HG03460 (cell line): ENCODE measurements around the gene C2CD2.
"Not testable (repeated sequence)": the region's sequence is repeated elsewhere in the genome, so short reads cannot be mapped to it uniquely, and the experiment has no call there.

ENCODE experiments used
- ATAC-seq: cut with Tn5 transposase; IDR thresholded peaks from one replicate; pipeline ENCODE4 v1.9.1; 2021; ENCODE audit not compliant: unreplicated experiment

C2CD2 gene

GRCh38 chr21:41953831-41954653, at the start of gene C2CD2:
Gene C2CD2, minus strand, starts transcription at chr21:41954018. Its CDS starts 370 bp downstream, at chr21:41953648.
- ATAC-seq = no peak

GRCh38 chr21:42003051-42003461, 49.2 kb upstream of the C2CD2 start:
- ATAC-seq = no peak

GRCh38 chr21:42002421-42002958, 48.7 kb upstream of the C2CD2 start:
- ATAC-seq = peak; percentile 69

- ATAC-seq = no peak
These were observed 48.0 kb upstream of the C2CD2 start for GRCh38 chr21:42001781-42002180.

GRCh38 chr21:42000908-42001307, 47.1 kb upstream of the C2CD2 start:
- no peak for ATAC-seq

- ATAC-seq = no peak
These were observed 43.8 kb upstream of the C2CD2 start for GRCh38 chr21:41997657-41998056.

GRCh38 chr21:41995577-41995976, 41.8 kb upstream of the C2CD2 start:
- no peak for ATAC-seq

GRCh38 chr21:41994613-41995012, 40.8 kb upstream of the C2CD2 start:
- ATAC-seq = not testable (repeated sequence)

GRCh38 chr21:41993744-41994143, 39.9 kb upstream of the C2CD2 start:
- no peak for ATAC-seq

GRCh38 chr21:41992576-41992975, 38.8 kb upstream of the C2CD2 start:
- ATAC-seq = no peak

GRCh38 chr21:41991659-41992058, 37.8 kb upstream of the C2CD2 start:
- no peak for ATAC-seq

- no peak for ATAC-seq
These were observed 35.9 kb upstream of the C2CD2 start for GRCh38 chr21:41989698-41990097.

- ATAC-seq = no peak
These were observed 33.5 kb upstream of the C2CD2 start for GRCh38 chr21:41987310-41987709.

GRCh38 chr21:41985662-41986416, 32.0 kb upstream of the C2CD2 start:
- ATAC-seq = no peak

GRCh38 chr21:41983229-41983628, 29.4 kb upstream of the C2CD2 start:
- no peak for ATAC-seq

GRCh38 chr21:41980561-41980960, 26.7 kb upstream of the C2CD2 start:
- ATAC-seq = no peak

- no peak for ATAC-seq
These were observed 26.0 kb upstream of the C2CD2 start for GRCh38 chr21:41979751-41980369.

GRCh38 chr21:41979335-41979734, 25.5 kb upstream of the C2CD2 start:
- ATAC-seq = no peak

GRCh38 chr21:41977034-41977950, 23.5 kb upstream of the C2CD2 start:
- no peak for ATAC-seq

GRCh38 chr21:41976611-41977010, 22.8 kb upstream of the C2CD2 start:
- ATAC-seq = no peak
